Stimulated activated naive CD4-positive, alpha-beta T cell (primary cell): ENCODE results near the gene TMEM38B.
"Not testable (repeated sequence)": the region's sequence is repeated elsewhere in the genome, so short reads cannot be mapped to it uniquely, and the experiment has no call there.

ENCODE experiments used
- DNase-seq, 6 experiments: peaks; one replicate each; lab custom pipeline; 2025; lab: John Stamatoyannopoulos, UW

TMEM38B gene

GRCh38 chr9:105722099-105722498, 27.8 kb downstream of the TMEM38B start:
- no peak for DNase-seq

- DNase-seq: no peak
Observed at GRCh38 chr9:105725370-105725769, 31.0 kb downstream of the TMEM38B start.

GRCh38 chr9:105728230-105728629, 33.9 kb downstream of the TMEM38B start:
- not testable (repeated sequence) for DNase-seq

- DNase-seq: not testable (repeated sequence)
Observed at GRCh38 chr9:105731420-105731819, 37.1 kb downstream of the TMEM38B start.

- no peak for DNase-seq
Observed at GRCh38 chr9:105735366-105735765, 41.0 kb downstream of the TMEM38B start.

- DNase-seq: no peak
Observed at GRCh38 chr9:105737205-105737604, 42.9 kb downstream of the TMEM38B start.

GRCh38 chr9:105742088-105742487, 47.7 kb downstream of the TMEM38B start:
- no peak for DNase-seq

- DNase-seq: not testable (repeated sequence)
Observed at GRCh38 chr9:105747325-105747724, 53.0 kb downstream of the TMEM38B start.

GRCh38 chr9:105751761-105752160, 57.4 kb downstream of the TMEM38B start:
- DNase-seq: no peak

GRCh38 chr9:105757496-105758251, 63.3 kb downstream of the TMEM38B start:
- no peak for DNase-seq

- DNase-seq: no peak
Observed at GRCh38 chr9:105760053-105760452, 65.7 kb downstream of the TMEM38B start.

- not testable (repeated sequence) for DNase-seq
Observed at GRCh38 chr9:105782561-105783494, 88.5 kb downstream of the TMEM38B start.

GRCh38 chr9:105783495-105783872, 89.1 kb downstream of the TMEM38B start:
- DNase-seq: not testable (repeated sequence)

- not testable (repeated sequence) for DNase-seq
Observed at GRCh38 chr9:105786796-105787195, 92.5 kb downstream of the TMEM38B start.

- no peak for DNase-seq
Observed at GRCh38 chr9:105816202-105816744, 121.9 kb downstream of the TMEM38B start.

- no peak for DNase-seq
Observed at GRCh38 chr9:105816981-105817380, 122.6 kb downstream of the TMEM38B start.

- DNase-seq: peak in 1 of 6 experiments; percentile 6
Observed at GRCh38 chr9:105818903-105819302, 124.6 kb downstream of the TMEM38B start.

GRCh38 chr9:105822814-105823213, 128.5 kb downstream of the TMEM38B start:
- no peak for DNase-seq
